Stimulated activated CD4-positive, alpha-beta T cell treated with anti-CD3 and anti-CD28 coated beads, Interleukin-4, amount 100 ng/mL, for 1 hour (primary cell): ENCODE data around the gene RASD1.

Experiments used
- DNase-seq: peaks from one replicate; pipeline ENCODE4 v3.0.0-alpha.2; 2020

The RASD1 gene

GRCh38 chr17:17496189-17497064, at the start of gene RASD1:
Gene RASD1 (minus strand): TSS chr17:17496395. CDS start chr17:17496181, 214 bp downstream.
- DNase-seq: peak; percentile 79

DNA sequence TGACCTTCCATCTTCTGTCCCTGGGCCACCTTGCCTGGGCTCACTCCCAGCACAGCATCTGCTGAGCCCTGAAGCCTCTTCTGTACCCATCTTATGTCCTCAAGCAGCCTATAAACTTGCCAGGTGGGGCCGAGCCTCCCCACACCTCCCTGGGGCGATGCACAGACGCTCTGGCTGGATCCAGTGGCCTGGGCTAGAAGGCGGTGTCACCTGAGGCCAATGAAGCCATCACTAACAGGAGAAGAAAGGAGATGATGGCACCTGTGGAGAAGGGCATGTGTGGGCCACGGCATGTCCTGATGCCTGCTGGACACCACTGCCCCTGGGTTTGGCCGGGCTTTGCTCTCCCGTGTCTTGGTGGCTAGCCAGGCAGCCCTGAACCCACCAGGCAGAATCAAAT, 49.8 kb upstream of the RASD1 start:
- no peak for DNase-seq

- no peak for DNase-seq
Observed at GRCh38 chr17:17545031-17545820, 49.0 kb upstream of the RASD1 start.

DNA sequence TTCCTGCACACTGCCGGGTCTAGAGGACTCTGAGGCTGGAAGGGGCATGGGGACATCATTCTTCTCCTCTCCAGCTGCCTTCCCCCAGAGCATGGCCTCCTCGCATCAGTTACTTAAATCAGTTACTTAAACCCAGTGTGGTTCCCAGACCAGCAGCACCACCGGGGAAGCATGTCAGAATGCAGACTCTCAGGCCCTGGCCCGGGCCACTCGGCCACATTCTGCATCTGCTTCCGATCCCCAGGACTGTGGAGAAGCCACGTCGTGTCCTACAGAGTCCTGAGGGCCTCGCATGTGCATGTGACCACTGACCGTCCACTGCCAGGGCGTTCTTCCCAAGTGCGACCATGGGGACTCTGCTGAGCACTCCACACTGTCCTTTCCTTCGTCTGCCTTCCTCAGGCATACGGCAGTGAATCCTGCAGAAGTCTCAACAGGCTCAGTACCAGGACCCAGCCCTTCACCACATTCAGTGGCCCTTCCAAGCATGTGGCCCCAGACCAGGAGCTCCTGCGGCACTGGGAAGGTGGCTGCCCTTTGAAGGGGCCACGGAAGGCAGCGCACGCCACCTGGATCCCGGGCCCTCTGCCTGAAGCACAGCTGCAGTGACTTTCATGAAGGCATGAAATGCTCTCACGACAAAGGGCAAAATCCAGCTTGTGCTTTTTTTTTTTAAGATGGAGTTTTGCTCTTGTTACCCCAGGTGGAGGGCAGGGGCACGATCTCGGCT, 46.9 kb upstream of the RASD1 start:
- DNase-seq: no peak

DNA sequence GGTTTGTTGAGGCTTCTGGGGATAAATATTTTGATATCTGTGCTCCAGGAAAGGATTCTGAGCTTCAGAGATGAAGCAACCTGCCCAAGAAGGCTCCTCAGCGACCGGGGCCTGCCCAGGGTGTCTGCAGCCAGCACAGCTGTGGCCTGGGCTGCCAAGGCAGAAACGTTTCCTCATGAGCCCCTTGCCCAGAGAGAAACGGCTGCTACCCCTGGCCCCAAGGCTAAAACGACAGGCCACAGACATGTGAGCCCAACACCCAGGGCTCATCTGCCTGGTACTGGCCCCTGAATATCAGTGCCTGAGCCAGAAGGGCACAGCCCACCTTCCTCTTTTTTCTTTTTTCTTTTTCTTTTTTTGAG, 45.4 kb upstream of the RASD1 start:
- DNase-seq: no peak

- DNase-seq: no peak
Observed at GRCh38 chr17:17540935-17541639, 44.9 kb upstream of the RASD1 start.

DNA sequence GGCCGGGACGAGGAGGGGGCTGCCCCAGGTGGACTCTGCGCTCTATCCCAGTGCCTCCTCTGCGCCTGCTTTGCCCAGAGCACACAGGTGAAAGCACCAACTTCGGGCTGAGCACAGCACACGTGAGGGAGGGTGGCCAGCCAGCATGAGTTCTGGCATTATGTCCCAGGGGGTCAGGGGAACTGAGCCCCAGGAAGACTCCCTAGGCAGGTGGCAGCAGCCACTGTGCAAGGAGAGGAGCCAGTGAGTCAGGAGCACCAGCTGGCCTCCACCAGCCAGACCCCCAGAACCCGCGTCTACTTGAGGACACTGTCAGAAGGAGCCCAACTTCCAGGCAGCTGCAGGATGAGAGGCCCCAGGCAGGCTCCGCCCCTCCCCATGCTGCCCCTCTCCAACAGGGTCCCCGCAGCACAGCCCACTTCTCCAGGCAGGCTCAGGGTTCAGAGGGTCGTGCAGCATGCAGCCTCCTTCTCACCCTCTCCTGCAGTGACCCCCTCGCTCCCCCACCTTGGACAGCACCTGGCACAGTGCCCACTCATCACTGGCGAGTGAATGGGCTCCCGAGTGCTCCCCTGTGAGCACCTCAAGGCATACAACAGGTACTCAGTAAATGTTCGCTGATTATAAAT, 44.2 kb upstream of the RASD1 start:
- DNase-seq: no peak

DNA sequence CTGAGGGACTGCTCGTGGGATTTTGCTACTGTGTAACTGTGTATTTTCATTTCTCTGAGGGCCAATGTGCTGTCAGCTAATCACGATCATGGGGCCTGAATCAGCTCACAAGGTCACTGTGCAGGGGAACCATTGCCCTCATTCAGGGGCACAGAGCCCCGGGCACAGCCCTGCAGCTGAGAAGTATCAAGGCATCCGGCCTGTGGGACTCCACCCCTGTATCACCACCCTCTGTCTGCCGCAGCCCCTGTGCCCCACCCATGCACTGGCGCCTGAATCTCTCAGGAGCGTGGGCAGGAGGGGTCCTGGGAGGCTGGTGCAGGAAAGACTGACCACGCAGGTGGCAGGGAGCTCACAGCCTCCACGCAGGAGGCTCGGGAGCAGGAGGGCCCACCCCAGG, 43.4 kb upstream of the RASD1 start:
- DNase-seq: no peak

DNA sequence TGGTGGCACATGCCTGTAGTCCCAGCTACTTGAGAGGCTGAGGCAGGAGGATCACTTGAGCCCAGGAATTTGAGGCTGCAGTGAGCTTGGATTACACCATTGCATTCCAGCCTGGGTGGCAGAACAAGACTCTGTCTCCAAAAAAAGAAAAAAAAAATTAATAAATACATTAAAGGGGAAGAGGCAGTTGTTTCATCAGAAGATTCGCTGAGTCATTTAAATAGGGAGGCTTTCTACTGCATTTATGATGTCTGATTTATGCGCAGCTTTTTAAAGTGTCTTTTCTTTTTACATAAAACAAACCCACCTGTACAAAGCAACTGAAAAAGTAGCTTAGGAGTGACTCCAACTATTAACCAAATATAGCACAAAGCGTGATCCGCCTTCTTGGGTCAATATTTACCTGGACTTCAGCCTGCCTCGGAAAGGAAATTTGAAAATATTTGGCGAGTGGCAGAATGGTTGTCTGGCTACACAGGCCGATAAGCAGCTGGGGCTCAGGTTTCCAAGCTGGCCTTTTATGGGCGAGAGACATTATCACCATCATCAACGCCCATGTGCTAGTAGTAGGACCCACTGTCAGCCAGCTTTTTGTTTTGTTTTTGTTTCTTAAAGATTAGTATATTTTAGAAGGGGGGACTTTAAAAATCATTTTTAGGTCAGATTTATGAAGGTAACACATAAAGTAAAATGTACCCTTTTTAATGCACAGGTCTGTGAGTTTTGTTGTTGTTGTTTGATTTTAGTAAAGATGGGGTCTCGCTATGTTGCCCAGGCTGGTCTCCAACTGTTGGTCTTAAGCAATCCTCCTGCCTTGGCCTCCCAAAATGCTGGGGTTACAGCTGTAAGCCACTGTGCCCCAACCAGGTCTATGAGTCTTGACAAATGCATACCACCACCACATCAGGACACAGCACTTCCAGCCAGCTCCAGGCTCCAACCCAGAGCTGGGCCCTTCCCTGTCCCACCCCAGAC, 42.5 kb upstream of the RASD1 start:
- no peak for DNase-seq

GRCh38 chr17:17537311-17538099, 41.3 kb upstream of the RASD1 start:
- no peak for DNase-seq

DNA sequence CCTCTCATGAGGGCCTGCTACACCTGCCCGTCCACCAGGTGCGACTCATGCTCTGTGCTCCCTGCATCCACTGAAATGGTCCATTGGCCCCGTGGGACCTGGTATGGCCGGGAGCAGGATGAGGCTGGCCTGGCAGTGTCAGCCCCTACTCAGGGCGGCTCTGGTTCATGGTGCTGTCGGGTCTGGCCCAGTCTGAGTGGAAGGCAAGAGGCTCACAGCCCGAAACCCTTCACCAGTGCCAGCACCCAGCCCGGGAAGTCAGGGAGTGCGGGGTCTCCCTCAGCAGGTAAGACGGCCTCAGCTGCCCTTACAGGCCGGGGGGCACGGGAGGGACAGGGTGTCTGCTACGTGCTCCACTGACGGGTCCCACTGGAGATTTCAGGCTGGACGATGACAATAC, 40.5 kb upstream of the RASD1 start:
- no peak for DNase-seq

- no peak for DNase-seq
Observed at GRCh38 chr17:17535957-17536356, 39.8 kb upstream of the RASD1 start.

- DNase-seq: no peak
Observed at GRCh38 chr17:17533901-17534441, 37.8 kb upstream of the RASD1 start.

DNA sequence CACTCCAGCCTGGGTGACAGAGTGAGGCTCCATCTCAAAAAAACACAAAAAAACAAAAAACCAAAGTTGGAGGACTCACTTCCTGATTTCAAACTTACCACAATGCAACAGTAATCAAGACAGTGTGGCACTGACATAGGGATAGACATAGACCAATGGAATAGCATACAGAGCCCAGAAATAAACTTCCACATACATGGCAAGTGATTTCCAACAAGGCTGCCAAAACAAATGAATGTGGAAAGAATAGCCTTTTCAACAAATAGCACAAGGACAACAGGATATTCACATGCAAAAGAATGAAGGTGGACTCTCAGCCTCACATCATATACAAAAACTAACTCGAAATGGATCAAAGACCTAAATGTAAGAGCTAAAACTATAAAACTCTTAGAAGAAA, 36.8 kb upstream of the RASD1 start:
- DNase-seq: no peak

- no peak for DNase-seq
Observed at GRCh38 chr17:17531156-17531555, 35.0 kb upstream of the RASD1 start.

GRCh38 chr17:17528696-17529652, 32.8 kb upstream of the RASD1 start:
- no peak for DNase-seq

DNA sequence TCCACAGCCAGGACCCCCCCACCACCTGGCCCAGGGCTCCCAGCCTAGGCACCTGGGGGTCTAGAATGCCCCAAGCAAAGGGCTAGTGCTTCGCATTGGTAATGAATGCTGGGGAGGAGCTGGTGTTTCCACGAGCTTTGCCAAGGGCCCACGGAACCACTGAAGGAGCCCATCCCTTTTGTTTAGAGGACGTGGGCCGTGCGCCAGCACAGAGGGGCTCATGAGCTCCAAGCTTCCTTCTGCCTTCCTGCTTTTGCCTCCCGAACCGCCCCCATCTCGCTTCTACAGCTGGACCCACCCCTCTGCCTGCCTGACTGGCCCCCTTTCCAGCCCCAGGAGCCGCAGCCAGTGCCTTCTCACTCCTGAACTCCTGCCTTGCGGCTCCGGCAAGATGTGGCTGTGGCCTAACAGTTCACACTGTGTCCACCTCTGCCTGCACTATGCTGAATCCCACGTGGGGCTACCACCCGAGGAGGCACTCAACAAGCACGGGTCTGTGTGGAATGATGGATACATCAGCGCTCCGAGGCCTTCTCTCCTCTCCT, 31.8 kb upstream of the RASD1 start:
- DNase-seq: no peak

DNA sequence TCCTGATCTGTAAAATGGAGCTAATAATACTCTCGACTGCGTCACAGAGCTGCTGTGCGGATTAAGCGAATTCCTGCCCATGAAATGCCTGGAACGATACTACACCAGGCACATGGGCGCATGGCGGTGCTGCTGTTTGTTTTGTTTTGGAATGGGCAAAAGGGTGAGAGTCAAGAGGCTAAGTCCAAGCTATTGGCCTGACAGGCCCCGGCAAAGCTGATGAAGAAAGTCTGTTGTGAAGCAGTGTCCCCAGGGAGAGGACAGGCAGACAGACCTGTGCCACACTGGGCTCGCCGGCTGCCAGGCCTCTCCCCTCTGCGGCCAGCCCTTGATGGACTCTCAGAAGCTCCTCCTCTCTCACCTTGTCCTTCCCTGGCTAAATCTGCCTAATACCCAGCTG, 31.3 kb upstream of the RASD1 start:
- DNase-seq: no peak
